GM18526 (cell line): ENCODE results near the gene TRAM2.

ENCODE experiments used
- POLR2A ChIP-seq: IDR thresholded peaks from 3 replicates; pipeline ENCODE4 v1.6.1; 2011; ENCODE audit not compliant: insufficient read length; ENCODE audit errors: extremely low read depth

TRAM2 gene

DNA sequence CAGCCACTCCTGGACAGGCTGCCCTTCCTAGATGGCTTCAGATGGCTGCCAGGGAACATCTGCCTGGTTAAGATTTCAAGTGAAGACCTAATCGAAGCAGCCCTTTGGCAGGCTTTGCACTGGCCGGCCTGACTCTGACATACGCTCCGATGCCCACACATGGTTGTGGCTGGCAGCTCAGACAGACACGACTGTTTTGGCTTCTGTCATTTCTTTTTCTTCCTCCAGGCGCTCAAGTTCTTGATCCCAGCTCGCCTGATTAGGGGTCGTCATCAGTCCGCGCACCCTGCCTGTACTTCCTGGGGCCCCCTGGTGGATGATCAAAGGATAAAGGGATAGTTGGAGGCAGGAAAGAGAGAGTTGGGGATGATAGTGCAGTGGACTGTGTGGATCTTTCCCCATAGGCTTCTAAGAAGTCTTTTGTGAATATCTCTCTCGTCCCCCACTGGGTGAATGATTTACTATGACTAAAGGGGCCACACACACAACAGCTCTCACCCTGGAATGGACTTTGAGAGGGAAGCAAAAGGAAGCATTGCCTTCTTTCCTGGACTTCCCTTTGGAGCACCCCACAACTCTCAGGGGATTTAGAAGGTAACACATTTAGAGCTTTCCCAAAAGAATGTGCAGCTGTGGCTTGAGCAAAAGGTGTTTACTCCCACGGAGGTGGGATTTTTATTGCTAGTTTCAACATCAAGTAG lies 21.4 kb upstream of the TRAM2 start:
- TF ChIP-seq POLR2A, result no peak

DNA sequence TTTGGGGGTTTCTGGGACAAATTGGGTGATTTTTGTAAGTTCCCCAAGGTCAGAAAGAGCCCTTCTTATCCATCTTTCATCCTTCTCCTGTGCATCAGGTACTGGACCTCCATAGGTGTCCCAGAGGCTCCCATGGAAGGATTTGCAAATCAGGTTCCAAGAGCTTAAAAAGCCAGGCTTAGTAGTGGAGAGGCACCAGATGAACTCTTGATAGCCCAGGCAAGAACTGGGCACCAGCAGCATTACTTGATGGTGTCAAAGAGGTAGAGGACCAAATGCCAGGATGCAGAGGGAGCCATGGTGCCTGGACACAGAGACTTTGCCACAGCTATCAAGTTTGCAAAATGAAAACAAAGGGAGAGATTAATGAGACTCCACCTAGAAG lies 20.9 kb upstream of the TRAM2 start:
- no peak for TF ChIP-seq POLR2A

DNA sequence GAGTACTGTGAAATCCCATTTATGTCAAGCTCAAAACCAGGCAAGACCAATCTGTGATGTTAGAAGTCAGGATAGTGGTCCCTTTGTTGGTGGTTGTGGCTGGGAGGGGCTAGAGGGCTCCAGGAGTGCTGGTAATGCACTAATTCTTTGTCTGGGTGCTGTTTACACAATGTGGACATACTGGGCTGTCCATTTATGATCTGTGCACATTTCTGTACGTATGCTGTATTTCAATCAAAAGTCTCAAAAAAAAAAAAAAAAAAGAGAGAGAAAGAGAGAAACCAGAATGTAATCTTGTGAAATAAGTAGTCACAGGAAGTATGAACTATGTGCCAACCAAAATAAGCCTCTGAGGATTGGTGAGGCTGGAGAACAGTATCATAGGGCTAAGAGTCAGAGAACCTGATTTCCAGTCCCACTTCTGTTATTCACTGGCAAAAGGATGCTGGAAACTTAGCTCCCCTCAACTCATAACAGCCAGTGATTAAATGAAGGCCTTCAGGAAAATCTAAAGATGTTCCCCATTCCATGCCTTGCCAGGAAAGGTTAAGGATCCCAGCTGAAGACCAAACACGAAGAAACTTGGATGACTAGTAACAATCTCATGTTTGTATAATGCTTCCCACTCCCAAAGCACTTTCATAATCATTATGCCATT lies 19.6 kb upstream of the TRAM2 start:
- TF ChIP-seq POLR2A, result no peak

DNA sequence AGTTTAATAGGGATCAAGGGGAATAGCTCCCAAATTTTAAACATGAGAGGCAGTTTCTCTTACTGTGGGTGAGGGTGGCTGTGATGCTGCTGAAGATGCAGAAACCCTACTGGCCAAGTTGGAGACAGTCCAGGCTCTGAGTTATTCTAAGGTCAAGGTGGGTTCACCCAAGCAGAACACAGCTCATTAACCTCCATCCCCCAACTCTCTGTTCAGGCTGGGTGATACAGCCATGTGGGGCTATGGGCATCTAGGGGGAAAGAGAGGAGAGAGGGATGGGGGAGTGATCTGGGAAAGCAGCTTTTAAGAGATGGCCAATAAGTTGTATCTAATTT lies 18.9 kb upstream of the TRAM2 start:
- no peak for TF ChIP-seq POLR2A

DNA sequence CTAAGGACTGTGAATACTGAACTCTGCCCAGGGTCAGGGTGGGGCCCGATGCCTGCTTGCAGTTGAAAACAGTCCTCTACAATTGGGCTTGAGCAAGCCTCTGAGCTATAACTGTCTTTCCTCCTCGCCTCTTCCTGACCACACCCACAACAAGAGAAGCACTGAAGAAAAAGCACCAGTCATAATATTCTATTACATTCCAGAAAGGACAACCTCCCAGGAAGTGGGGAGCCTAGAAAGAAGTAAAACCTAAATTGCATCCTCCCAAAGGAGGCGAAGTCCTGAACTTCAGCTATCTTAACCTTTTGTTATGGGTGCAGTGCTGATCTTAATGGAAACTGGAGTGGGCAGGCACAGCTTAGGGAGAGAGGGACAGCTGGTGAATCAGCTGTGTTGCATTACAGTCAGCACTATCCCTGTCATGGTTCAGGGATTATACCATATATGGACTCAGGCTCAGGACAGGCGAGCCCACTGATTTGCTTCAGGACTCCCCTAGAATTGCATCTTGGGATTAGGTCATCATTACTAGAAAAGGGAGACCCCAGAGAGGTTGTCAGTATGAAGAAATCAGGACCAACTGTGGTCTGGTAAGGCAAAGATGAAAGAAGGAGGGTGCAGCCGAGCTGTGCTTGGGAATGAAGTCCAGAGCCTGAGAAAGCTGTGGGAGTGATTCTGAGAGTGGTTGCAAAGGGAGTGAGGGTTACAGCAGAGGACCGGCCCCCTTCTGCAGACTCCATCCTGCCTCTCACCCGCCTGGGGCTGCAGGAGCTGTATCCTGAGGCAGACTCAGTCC lies 18.3 kb upstream of the TRAM2 start:
- no peak for TF ChIP-seq POLR2A

DNA sequence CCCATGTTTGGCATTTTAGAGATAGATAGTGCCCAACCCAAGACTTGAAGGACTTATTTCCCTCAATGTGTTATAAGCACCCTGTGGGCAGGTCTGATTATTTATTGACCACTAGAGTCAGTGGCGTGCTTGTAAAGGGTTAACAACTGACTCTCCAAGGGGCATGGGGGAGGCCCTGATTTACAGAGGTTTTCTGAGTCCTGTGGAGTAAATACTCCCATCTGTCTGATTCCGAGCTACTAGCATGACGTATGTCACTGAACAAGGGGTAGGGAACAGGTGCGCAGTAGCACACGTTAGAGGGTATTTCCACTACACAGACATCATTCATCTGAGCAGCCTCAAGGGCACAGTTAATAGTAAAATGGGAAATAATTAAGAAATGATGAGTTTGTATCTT lies 17.4 kb upstream of the TRAM2 start:
- TF ChIP-seq POLR2A, result no peak

DNA sequence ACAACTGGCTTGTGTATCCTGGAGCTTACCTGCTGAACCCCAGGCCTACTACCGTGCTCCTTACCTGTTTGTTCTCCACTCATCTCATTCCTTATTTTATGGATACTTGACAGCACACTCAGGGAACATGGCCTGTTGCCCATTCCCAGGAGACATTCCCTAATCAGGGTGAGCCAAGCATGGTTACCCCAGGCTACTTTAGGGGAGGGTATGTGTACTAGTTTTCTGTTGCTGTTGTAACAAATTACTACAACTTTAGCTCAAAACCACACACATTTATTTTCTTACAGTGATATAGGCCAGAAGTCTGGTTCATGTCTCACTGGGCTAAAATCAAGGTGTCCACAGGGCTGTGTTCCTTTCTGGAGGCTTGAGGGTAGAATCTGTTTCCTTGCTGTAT lies 15.0 kb upstream of the TRAM2 start:
- no peak for TF ChIP-seq POLR2A

DNA sequence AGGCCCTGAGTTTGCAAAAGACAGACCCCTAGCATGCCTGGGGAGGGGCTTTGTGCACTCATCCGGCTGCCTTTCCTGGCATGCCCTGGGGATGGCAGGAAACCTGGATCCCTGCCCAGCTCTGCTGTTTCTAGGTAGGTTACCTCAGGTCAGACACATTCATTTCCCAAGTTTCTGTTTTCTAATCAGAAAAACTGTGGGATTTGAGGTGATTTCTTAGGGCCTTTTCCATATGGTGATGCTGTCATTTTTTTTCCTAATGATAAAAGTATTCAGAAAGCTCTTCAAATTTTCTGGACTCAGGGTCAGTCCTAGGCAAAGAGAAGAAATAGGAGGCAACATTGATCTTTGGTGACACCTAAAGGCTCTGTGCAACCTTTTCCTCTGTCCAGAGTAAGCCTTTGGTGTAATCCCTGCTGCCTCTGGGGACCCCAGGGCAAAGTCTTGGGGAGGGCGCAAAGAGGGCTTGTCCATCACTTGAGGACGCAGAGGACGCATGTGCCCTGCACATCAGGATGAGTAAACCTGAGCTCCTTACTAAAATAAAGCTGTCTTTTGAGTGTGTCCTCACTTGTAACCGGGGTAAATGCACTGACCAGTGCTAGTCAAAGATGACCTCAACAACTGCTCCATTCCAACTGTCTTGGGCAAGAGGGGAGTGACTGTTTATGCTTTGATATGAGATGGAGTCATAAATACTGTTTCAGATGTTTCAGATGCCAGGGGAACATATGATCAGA lies 13.5 kb upstream of the TRAM2 start:
- TF ChIP-seq POLR2A, result no peak

DNA sequence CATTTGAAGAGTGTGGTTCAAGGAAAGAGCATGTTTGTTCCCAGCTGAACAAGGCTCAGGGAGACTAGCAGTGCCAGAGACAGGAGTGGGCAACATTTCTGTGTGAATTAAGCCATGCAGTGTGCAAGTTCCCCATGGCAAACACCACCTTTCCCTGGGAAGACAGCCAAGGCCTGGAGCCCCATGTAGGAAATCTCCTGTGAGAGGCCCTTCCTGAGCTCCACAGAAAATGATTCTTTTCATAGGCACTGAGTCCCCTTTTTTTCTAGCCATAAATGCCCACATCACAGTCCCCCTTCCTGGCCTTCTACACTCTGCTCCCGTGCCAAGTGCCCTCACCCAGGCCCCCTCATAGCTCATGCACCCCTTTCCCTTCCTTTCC lies 11.8 kb upstream of the TRAM2 start:
- no peak for TF ChIP-seq POLR2A

DNA sequence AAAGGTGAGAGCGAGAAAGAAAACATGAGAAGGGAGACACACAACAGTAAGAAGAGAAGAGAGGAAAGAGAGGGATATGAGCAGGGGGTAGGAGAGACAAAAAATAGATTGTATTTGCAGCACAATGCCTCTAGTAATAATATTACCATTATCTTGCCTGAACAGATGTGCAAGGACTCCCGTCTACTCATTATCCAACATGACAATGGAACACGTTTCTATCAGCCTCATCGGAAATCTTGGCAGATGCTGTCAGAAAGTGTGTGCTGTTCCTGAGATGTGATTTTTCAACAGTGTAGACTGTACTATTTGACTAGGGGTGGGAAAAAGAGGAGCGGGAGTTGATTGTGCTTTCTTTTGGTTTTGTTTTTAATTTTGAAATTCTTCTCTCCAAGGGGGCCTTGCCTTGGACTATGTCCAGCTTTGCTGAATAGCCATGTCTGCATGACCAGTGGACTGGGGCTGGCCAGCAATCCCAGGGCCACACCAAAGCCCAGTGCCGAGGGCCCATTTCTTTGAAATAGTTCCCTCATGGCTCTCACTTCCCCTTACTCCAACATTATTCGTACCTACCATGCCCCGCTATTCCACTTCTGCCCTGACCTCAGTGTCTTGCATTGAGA lies 11.3 kb upstream of the TRAM2 start:
- no peak for TF ChIP-seq POLR2A

DNA sequence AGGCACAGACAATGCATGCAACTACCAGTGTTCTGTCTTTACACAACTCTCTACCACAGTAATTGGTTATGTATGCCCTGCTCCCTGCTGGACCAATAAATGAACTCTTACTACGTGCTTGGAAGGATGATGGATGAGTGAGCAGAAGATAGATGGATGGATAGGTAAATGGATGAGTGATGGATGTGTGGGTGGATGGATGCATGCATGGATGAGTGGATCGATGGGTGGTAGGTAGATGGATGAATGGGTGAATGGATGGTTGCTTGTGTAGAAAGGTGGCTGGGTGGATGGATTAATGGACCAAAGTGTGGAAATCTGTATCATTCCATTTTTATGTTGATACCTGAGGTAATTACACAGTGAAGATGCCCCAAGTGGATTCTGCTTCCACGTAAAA lies 10.1 kb upstream of the TRAM2 start:
- TF ChIP-seq POLR2A, result no peak

DNA sequence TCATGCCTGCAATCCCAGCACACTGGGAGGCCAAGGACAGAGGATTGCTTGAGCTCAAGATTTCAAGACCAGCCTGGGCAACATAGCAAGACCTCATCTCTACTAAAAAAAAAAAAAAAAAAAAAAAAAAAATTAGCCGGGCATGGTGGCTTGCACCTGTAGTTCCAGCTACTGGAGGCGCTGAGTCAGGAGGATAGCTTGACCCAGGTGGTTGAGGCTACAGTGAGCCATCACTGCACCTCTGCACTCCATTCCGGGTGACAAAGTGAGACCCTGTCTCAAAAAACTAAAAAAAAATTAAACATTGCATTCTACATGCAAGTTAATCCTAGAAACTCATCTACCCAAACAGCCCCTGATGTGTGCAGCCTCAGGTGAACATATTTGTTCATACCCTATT lies 7.3 kb upstream of the TRAM2 start:
- no peak for TF ChIP-seq POLR2A

DNA sequence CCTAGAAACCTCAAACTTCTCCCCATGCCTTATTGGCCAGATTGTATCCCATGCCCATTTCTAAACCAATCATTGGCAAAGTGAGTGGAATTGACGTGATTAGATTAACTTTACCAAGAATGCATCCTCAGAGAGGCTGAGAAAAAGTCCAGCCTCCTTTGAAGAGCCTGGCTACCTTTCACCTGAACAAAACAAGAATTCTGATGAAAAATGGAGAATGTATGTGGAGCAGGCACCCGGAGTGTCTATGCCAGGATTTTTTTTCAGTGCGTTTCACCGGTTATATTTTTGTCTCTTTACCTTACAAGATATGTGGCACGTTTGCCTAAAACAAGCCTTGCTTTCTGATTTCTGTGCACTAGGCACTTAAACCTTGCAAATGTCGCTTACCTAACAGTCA lies 6.1 kb upstream of the TRAM2 start:
- no peak for TF ChIP-seq POLR2A

DNA sequence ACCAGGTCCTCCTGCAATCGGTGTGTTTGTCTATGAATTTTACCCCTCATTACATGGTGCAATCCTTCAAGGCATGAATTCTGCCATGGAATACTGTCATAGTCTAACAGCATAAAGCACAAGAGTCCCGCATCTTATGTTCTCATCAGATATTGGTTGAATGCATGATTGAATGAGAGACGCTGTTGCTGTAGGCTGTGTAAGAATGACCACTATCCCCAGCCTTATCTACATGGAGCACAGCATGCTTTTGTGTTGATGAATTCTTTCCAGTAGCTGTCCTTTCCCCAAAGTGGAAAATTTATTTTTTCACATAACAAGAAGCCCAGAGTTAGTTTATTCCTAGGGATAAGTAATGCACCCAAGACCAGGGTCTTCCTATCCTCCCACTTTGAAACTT lies 5.6 kb upstream of the TRAM2 start:
- no peak for TF ChIP-seq POLR2A

DNA sequence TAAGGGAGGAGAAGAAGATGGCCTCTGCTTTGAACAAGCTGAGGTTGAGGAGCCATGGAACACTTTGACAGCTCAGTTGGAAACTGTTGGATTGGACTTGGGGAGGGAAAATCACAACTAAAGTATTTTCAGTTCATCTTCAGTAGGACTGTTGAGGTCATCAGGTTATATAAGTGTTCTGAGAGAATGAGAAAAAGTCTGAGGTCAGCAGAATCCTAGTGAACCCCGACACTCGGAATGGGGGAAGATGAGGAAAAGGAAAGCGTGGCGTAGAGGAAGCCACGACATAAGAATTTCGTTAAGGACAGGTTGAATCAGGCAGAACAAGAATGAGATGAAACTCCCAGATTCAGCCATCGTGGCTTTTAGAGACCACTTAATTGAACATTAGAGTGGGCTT lies 4.0 kb upstream of the TRAM2 start:
- no peak for TF ChIP-seq POLR2A

DNA sequence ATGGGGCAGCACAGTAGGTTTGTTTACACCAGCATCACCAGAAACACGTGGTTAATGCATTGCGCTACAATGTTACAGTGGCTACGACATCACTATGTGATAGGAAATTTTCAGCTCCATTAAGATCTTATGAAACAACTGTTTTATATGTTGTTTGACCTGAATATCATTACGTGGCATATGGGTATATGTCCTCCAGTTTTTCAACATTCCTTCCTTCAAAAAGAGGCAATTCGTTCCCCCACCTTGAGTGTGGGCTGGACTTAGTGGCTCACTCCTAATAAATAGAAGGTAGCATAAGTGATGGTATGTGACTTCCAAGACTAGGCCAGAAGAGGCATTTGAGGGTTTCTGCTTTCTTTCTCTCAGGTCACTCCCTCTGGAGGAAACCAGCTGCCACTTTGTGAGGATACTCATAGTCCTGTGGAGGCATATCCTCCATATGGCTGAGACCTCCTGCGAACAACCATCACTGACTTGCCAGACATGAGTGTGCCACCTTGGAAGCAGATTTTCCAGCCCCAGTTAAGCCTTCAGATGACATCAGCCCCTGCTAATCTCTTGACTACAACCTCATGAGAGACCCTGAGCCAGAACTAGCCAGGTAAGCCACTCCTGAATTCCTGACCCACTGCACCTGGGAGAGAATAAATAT lies 2.3 kb upstream of the TRAM2 start:
- TF ChIP-seq POLR2A, result no peak
